HEK293T (cell line): ENCODE data around the gene SLC26A1.

ENCODE experiments used
- CTCF ChIA-PET: fragments of 350-600 bp; formaldehyde crosslinking; extraction: SDS; loops from one replicate; lab custom pipeline; 2021; ENCODE audit warnings: antibody characterized with exemption, inconsistent platforms; lab: Yijun Ruan, JAX
- POLR2A ChIA-PET: fragments of 350-600 bp; formaldehyde crosslinking; extraction: SDS; loops from one replicate; lab custom pipeline; 2020; ENCODE audit warnings: antibody characterized with exemption, inconsistent platforms; lab: Yijun Ruan, JAX
- DNase-seq: peaks from one replicate; pipeline ENCODE4 v3.0.0; 2012; ENCODE audit warnings: mixed read lengths; ENCODE audit errors: extremely low spot score
- ARNT ChIP-seq: fragments of 450-650 bp; IDR thresholded peaks from 2 replicates; pipeline ENCODE4 v1.6.1; 2017; ENCODE audit warnings: mild to moderate bottlenecking
- BHLHE40 ChIP-seq: fragments of 450-650 bp; IDR thresholded peaks from 2 replicates; pipeline ENCODE4 v1.6.1; 2016; ENCODE audit warnings: mild to moderate bottlenecking, moderate library complexity, borderline replicate concordance
- CTBP1 ChIP-seq: fragments of 450-650 bp; IDR thresholded peaks from 2 replicates; pipeline ENCODE4 v1.6.1; 2016; ENCODE audit warnings: borderline replicate concordance
- ELF4 ChIP-seq: fragments of 450-650 bp; IDR thresholded peaks from 2 replicates; pipeline ENCODE4 v1.6.1; 2017; ENCODE audit warnings: antibody characterized with exemption
- FOXA1 ChIP-seq: fragments of 450-650 bp; IDR thresholded peaks from 2 replicates; pipeline ENCODE4 v1.6.1; 2016; ENCODE audit warnings: mild to moderate bottlenecking
- FOXK2 ChIP-seq: fragments of 450-650 bp; IDR thresholded peaks from 2 replicates; pipeline ENCODE4 v1.6.1; 2016; ENCODE audit warnings: mild to moderate bottlenecking
- FOXM1 ChIP-seq: fragments of 450-650 bp; IDR thresholded peaks from 2 replicates; pipeline ENCODE4 v1.6.1; 2017; ENCODE audit warnings: mild to moderate bottlenecking, borderline replicate concordance
- HDGF ChIP-seq: fragments of 450-650 bp; IDR thresholded peaks from 2 replicates; pipeline ENCODE4 v1.6.1; 2017; ENCODE audit warnings: antibody characterized with exemption, borderline replicate concordance
- L3MBTL2 ChIP-seq: fragments of 450-650 bp; conservative IDR thresholded peaks from 2 replicates; pipeline ENCODE4 v1.6.1; 2016; ENCODE audit warnings: mild to moderate bottlenecking
- LEF1 ChIP-seq: fragments of 450-650 bp; IDR thresholded peaks from 2 replicates; pipeline ENCODE4 v1.6.1; 2017; ENCODE audit warnings: mild to moderate bottlenecking, borderline replicate concordance
- NFRKB ChIP-seq: fragments of 450-650 bp; IDR thresholded peaks from 2 replicates; pipeline ENCODE4 v1.6.1; 2016; ENCODE audit warnings: mild to moderate bottlenecking, moderate library complexity
- PKNOX1 ChIP-seq: fragments of 450-650 bp; IDR thresholded peaks from 2 replicates; pipeline ENCODE4 v1.6.1; 2016
- SP1 ChIP-seq: fragments of 450-650 bp; IDR thresholded peaks from 2 replicates; pipeline ENCODE4 v1.6.1; 2017
- SUZ12 ChIP-seq: fragments of 450-650 bp; IDR thresholded peaks from 2 replicates; pipeline ENCODE4 v1.6.1; 2016; ENCODE audit warnings: mild to moderate bottlenecking
- TARDBP ChIP-seq: fragments of 450-650 bp; IDR thresholded peaks from 2 replicates; pipeline ENCODE4 v1.6.1; 2016
- ZNF384 ChIP-seq: fragments of 450-650 bp; IDR thresholded peaks from 2 replicates; pipeline ENCODE4 v1.6.1; 2016

SLC26A1 gene

DNA sequence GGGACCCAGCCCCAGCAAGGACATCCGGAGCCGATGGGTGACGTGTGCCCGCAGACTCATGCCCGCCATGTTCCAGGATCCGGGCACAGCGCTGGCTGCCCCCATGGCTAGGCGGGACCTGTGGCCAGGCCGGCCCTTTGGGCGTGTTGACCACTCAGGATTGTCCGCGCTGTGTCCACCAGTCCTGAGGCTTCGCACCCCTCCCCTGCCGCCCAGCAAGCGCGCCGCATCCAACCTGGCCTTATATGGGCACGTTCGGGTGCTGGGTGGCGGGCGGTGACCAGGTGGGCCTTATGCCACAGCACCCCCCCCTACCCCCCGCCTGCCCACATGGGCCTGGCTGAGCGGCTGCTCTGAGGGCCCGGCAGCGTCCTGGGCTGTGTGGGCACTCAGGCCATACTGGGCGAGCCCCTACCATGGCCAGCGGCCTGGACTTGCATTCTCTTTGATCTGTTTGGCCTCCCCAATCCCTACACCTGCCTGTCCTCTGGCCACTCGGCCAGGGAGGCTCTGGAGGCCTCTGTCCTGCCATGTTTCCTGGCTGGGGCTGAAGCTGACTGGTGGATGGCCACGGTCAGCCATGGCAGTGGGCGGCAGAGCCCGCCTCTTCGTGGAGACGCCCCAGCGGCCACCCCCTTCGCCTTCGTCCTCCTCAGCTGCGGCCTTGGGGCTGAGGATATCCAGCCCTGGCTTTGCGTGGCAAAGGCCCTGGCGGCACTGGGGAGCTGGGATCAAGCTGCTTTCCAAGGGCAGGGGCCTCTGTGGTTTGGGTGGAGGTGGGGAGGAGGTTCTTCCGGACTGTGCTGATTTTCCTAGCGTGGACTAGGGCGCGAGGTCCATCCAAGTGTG lies 20.2 kb upstream of the SLC26A1 start:
- POLR2A ChIA-PET: interaction anchor here (1.0 kb wide), 1 partner anchor 26 kb away, joined by 3 read pairs; no protein-coding TSS in a partner anchor
- CTCF ChIA-PET: no interaction called here
- TF ChIP-seq PKNOX1 (no peak), BHLHE40 (no peak), SP1 (no peak), ZNF384 (no peak), NFRKB (no peak), LEF1 (no peak), ARNT (no peak), TARDBP (no peak), HDGF (no peak), SUZ12 (no peak), CTBP1 (no peak), ELF4 (no peak), FOXA1 (no peak), FOXM1 (no peak), FOXK2 (no peak)
- DNase-seq: no peak

DNA sequence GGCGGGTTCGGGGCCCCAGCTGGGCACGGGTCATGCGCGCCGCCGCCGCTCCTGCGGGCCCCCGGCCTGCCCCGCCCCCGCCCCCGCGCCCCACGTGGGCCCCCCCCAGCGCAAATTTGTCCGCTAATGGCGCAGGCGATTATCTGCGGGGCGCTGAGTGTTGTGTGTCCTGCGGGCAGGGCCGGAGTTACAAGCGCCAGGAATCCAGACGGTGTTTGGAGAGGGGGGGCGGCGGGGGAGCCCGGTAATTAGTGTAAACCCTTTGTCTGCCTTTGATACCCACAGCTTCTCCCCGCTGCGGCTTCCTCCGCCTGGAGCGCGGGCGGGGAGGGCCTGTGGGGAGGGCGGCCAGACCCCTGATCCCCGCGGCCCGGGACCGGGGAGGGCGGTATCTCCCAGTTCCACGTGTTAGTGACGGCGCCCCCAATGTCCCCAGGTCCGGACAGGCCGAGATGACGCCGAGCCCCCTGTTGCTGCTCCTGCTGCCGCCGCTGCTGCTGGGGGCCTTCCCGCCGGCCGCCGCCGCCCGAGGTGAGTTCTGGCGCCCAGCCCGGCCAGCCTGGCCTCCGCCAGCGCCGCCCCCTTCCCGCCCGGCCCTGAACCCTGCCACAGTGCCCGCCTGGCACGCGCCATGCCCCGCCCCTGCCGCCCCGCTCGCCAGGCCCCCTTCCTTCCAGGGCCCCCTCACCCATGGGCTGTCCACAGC lies 19.0 kb upstream of the SLC26A1 start:
- CTCF ChIA-PET: no interaction called here
- no peak for TF ChIP-seq LEF1
- TF ChIP-seq ARNT: no peak
- TF ChIP-seq HDGF: no peak
- TF ChIP-seq FOXM1: no peak
- no peak for TF ChIP-seq BHLHE40
- no peak for TF ChIP-seq SP1
- no peak for TF ChIP-seq ELF4
- TF ChIP-seq NFRKB: no peak
- no peak for TF ChIP-seq ZNF384
- no peak for TF ChIP-seq SUZ12
- TF ChIP-seq PKNOX1: no peak
- no peak for TF ChIP-seq CTBP1
- no peak for TF ChIP-seq TARDBP
- no peak for TF ChIP-seq FOXA1
- no peak for TF ChIP-seq FOXK2
- TF ChIP-seq L3MBTL2: no peak
- DNase-seq: no peak
- POLR2A ChIA-PET: no interaction called here

- DNase-seq: no peak
- CTCF ChIA-PET: no interaction called here
- TF ChIP-seq NFRKB (no peak), FOXK2 (no peak), L3MBTL2 (no peak), LEF1 (no peak), TARDBP (no peak), FOXM1 (no peak), ZNF384 (no peak), PKNOX1 (no peak), CTBP1 (no peak), BHLHE40 (no peak)
- POLR2A ChIA-PET: no interaction called here
Observed at GRCh38 chr4:1011666-1012033, 18.4 kb upstream of the SLC26A1 start.

DNA sequence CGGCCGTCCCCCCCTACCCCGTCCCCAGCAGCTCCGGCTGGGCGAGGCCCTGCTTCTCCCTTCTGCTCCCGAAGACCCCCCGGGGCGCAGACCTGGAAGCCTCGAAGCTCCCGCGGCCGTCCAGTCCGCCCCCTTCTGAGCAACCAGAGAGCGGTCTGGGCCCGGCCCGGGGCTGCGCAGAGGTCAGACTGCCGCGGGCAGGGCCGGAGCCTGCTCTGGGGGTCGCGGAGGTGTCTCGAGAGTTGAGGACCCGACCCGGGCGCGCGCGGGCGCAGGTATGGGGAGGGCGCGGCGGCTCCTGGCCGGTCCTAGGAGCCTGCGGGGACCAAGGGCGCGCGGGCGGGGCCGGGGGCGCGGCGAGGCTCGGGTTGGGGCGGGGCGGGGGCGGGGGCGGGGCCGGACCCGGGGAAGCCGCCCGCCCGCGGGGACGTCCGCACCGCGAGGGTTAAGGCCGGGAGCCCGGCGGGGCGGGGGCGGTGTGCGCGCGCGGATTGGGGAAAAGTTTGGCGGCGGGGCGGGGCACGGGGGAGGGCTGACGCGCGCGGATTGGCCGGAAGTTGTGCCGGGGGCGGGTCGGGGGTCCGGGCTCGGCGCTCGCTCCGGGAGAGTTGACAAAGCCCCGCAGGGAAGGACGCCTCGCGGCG lies 17.9 kb upstream of the SLC26A1 start, which contains the start of gene FGFRL1:
FGFRL1 (plus strand) TSS at position 605 of the 644 bp plus-strand sequence. CDS start 860 bp downstream, outside the sequence.
- DNase-seq: peak; percentile 94
- POLR2A ChIA-PET: interaction anchor here (0.7 kb wide), 1 partner anchor 79 kb away, joined by 4 read pairs; the partner anchor contains the start of genes GAK and TMEM175

More for the DNA sequence above, 17.9 kb upstream of the SLC26A1 start, which contains the start of gene FGFRL1:
- TF ChIP-seq ZNF384 (no peak), BHLHE40 (no peak), SP1 (no peak), NFRKB (no peak), L3MBTL2 (no peak), TARDBP (no peak), FOXA1 (no peak), HDGF (no peak), CTBP1 (no peak), ARNT (no peak), SUZ12 (no peak), ELF4 (no peak)
- CTCF ChIA-PET: no interaction called here
